T follicular helper cell (primary cell): ENCODE results near the gene IAH1.

Experiments
- DNase-seq: peaks from one replicate; pipeline ENCODE4 v3.0.0-alpha.2; 2020; ENCODE audit warnings: low read depth
- total RNA-seq, 2 experiments: gene quantifications; one replicate each; lab custom pipeline; 2026; lab: John Stamatoyannopoulos, UW

IAH1 gene
- total RNA-seq, result 31.1 to 41.7 reads per million in 2 experiments

- peak; percentile 65 for DNase-seq
These were observed at the start of gene IAH1 for GRCh38 chr2:9474361-9475057. TSS of gene IAH1 (plus strand) at chr2:9474551. CDS start at chr2:9474567, 16 bp downstream.

- DNase-seq, result no peak
These were observed 45.3 kb upstream of the IAH1 start for GRCh38 chr2:9428965-9429577.

- no peak for DNase-seq
These were observed 43.7 kb upstream of the IAH1 start for GRCh38 chr2:9430316-9431293.

- DNase-seq, result no peak
These were observed 39.9 kb upstream of the IAH1 start for GRCh38 chr2:9434489-9434888.

GRCh38 chr2:9439536-9439935 lies 34.8 kb upstream of the IAH1 start:
- no peak for DNase-seq

GRCh38 chr2:9440058-9440727 lies 34.2 kb upstream of the IAH1 start:
- no peak for DNase-seq

- DNase-seq, result no peak
These were observed 32.8 kb upstream of the IAH1 start for GRCh38 chr2:9441556-9441955.

GRCh38 chr2:9443526-9443925 lies 30.8 kb upstream of the IAH1 start:
- no peak for DNase-seq

GRCh38 chr2:9445089-9445488 lies 29.3 kb upstream of the IAH1 start:
- no peak for DNase-seq

GRCh38 chr2:9451231-9451630 lies 23.1 kb upstream of the IAH1 start:
- no peak for DNase-seq

GRCh38 chr2:9460441-9461017 lies 13.8 kb upstream of the IAH1 start:
- no peak for DNase-seq

- no peak for DNase-seq
These were observed 13.3 kb upstream of the IAH1 start for GRCh38 chr2:9461079-9461478.

GRCh38 chr2:9462313-9462712 lies 12.0 kb upstream of the IAH1 start:
- DNase-seq, result no peak

GRCh38 chr2:9462886-9463697 lies 11.3 kb upstream of the IAH1 start:
- no peak for DNase-seq

GRCh38 chr2:9463698-9464034 lies 10.7 kb upstream of the IAH1 start:
- DNase-seq, result no peak

GRCh38 chr2:9465170-9465569 lies 9.2 kb upstream of the IAH1 start:
- DNase-seq, result no peak

GRCh38 chr2:9466147-9466683 lies 8.1 kb upstream of the IAH1 start:
- DNase-seq, result no peak

GRCh38 chr2:9467687-9468086 lies 6.7 kb upstream of the IAH1 start:
- DNase-seq, result no peak

- no peak for DNase-seq
These were observed 3.1 kb upstream of the IAH1 start for GRCh38 chr2:9471206-9471605.

GRCh38 chr2:9472511-9472910 lies 1.8 kb upstream of the IAH1 start:
- DNase-seq, result no peak
